VCaP (cell line): Measurements from ENCODE around the gene ADRB1.

Experiments
- H3K27ac ChIP-seq: fragments of 450-650 bp; 2 replicates; pipeline ENCODE4 v1.5.1; 2017
- CTCF ChIP-seq: fragments of 450-650 bp; conservative IDR thresholded peaks from 2 replicates; pipeline ENCODE4 v1.5.1; 2017; ENCODE audit warnings: mild to moderate bottlenecking, moderate library complexity

Gene ADRB1

GRCh38 chr10:114068054-114068707 lies 24.5 kb downstream of the ADRB1 start:
- peak overlapping the region; percentile 60 for H3K27ac ChIP-seq
- TF ChIP-seq CTCF, result no peak

- TF ChIP-seq CTCF, result no peak
- no peak overlapping the region for H3K27ac ChIP-seq
Observed at GRCh38 chr10:114070710-114071109, 27.0 kb downstream of the ADRB1 start.

- no peak for TF ChIP-seq CTCF
- H3K27ac ChIP-seq, result no peak overlapping the region
Observed at GRCh38 chr10:114071178-114071577, 27.5 kb downstream of the ADRB1 start.

- no peak overlapping the region for H3K27ac ChIP-seq
- TF ChIP-seq CTCF, result no peak
Observed at GRCh38 chr10:114073395-114074186, 29.9 kb downstream of the ADRB1 start.

- no peak for TF ChIP-seq CTCF
- no peak overlapping the region for H3K27ac ChIP-seq
Observed at GRCh38 chr10:114075093-114075492, 31.4 kb downstream of the ADRB1 start.

- no peak for TF ChIP-seq CTCF
- H3K27ac ChIP-seq, result no peak overlapping the region
Observed at GRCh38 chr10:114077347-114077746, 33.7 kb downstream of the ADRB1 start.

- H3K27ac ChIP-seq, result no peak overlapping the region
- TF ChIP-seq CTCF, result no peak; the same call in 1 of the 2 replicates
Observed at GRCh38 chr10:114077815-114078219, 34.2 kb downstream of the ADRB1 start.
